Heart left ventricle (tissue), 16 donors: ENCODE data around the gene TPTE2. TPM values are rescaled to one million over a fixed set of nuclear protein-coding genes. Genes with fewer than 3 reads are reported as not detected.
"Not testable (repeated sequence)": the region's sequence is repeated elsewhere in the genome, so short reads cannot be mapped to it uniquely, and the experiment has no call there.

Source experiments
- ATAC-seq, 4 donors: fragments of 200-7000 bp; cut with Tn5 transposase; one replicate each; pipeline ENCODE4 v1.9.1; 2020 to 2022; ENCODE audit warnings: moderate library complexity in 4 of 4, mild to moderate bottlenecking in 3 of 4, moderate number of reproducible peaks in 1 of 4
- DNase-seq, 5 donors: peaks; one replicate each; pipeline ENCODE4 v3.0.0-alpha.2; 2020
- H3K27ac ChIP-seq, 12 donors: fragments of 200-600 bp; sonication (generic) in 4 of 12; one replicate each; pipeline versions ENCODE4 v1.5.0 to v1.8.0; 2016 to 2022; ENCODE audit warnings: mild to moderate bottlenecking in 2 of 12
- H3K27me3 ChIP-seq, 9 donors: fragments of 200-600 bp; sonication (generic) in 2 of 9; one replicate each; pipeline versions ENCODE4 v1.5.1 to v1.8.0; 2016 to 2022; ENCODE audit warnings: mild to moderate bottlenecking in 3 of 9
- H3K36me3 ChIP-seq, 9 donors: fragments of 200-600 bp; sonication (generic) in 2 of 9; one replicate each; pipeline versions ENCODE4 v1.5.0 to v1.8.0; 2018 to 2022; ENCODE audit warnings: mild to moderate bottlenecking in 2 of 9
- H3K4me1 ChIP-seq, 12 donors: fragments of 200-600 bp; sonication (generic) in 4 of 12; one replicate each; pipeline versions ENCODE4 v1.5.0 to v1.8.0; 2016 to 2022; ENCODE audit warnings: mild to moderate bottlenecking in 3 of 12
- H3K4me3 ChIP-seq, 12 donors: fragments of 200-600 bp; sonication (generic) in 4 of 12; one replicate each; pipeline versions ENCODE4 v1.5.0 to v1.8.0; 2017 to 2022; ENCODE audit warnings: mild to moderate bottlenecking in 9 of 12, moderate library complexity in 4 of 12
- H3K9me3 ChIP-seq, 12 donors: fragments of 200-600 bp; sonication (generic) in 4 of 12; one replicate each; pipeline versions ENCODE4 v1.5.0 to v1.8.0; 2016 to 2022; ENCODE audit warnings: mild to moderate bottlenecking in 1 of 12
- CTCF ChIP-seq, 12 donors: fragments of 200-600 bp; sonication (generic) in 4 of 12; IDR thresholded peaks; one replicate each; pipeline versions ENCODE4 v1.5.0 to v1.8.0; 2018 to 2022; ENCODE audit warnings: antibody characterized with exemption in 12 of 12, mild to moderate bottlenecking in 5 of 12
- POLR2A ChIP-seq, 2 donors: fragments of 450-650 bp; IDR thresholded peaks; one replicate each; pipeline ENCODE4 v1.6.1; 2017; ENCODE audit warnings: antibody characterized with exemption in 2 of 2, mild to moderate bottlenecking in 2 of 2, moderate library complexity in 2 of 2
- WGBS, 4 donors: extraction: QIAGEN DNeasy Blood & Tissue Kit in 2 of 4; methylation state at CpG; one replicate each; pipeline versions ENCODE4 v1.1.5 to v1.1.7; 2013 to 2018; 5-methylcytosine and 5-hydroxymethylcytosine counted together
- intact Hi-C, 10 donors: fragments of 100-400 bp; cut with DNase I; formaldehyde crosslinking; loops; one replicate each; pipeline versions ENCODE4 v1.11.1 to v1.14.2; 2022
- polyA plus RNA-seq, 2 donors: library from polyadenylated mRNA; stranded (reverse); fragments of 200-250 nt; gene quantifications; one replicate each; pipeline ENCODE4 v1.2.3, GENCODE V29; 2013
- total RNA-seq, 9 donors: library from RNA; depleted of rRNA in 2 of 9; stranded (reverse); fragments of >200 nt in 2 of 9; fragmentation: NEBNext Ultra II Directional in 3 of 9; extraction: Animal tissue kit (Norgen Biotek cat#: 25700) in 3 of 9; gene quantifications; one replicate each; pipeline versions ENCODE4 v1.1.0 to v1.2.4, GENCODE V29; 2016 to 2023
- donor health status: ischemic (EF 13 %, LVEDD 7.1; RV severe dilation, severe dysfunction).
- donor health status: healthy with polysubstance abuse.
- donor health status: DM: no; HTN: yes; CAD: no.
- donor health status: DM: no; HTN: no; CAD: no.
- donor health status: ischemic (EF 25% LVEDD 6.9; RV normal size, moderate dysfunction).
- donor health status: ischemic (EF 25% LVEDD 5.7; RV mildly dilated, moderate dysfunction).
- donor health status: healthy.
- donor health status: DM: yes; HTN: yes; CAD: no.
- donor health status: ischemic (EF 35%, LVEDD 5.7; RV mildly dilated, moderate dysfunction).
- donor health status: nonischemic (EF 11% LVEDD 7.7; RV severe dilation, severe dysfunction).
- donor health status: DM: yes; HTN: yes; CAD: no.
- donor health status: PGD.
- donor health status: ischemic (EF 29% LVEDD 5.4; RV normal size, mild dysfunction).
- donor health status: nonischemic (EF 23%, LVEDD 6.1; RV moderate dilation, normal function).

Gene TPTE2
- total and polyA plus RNA-seq, 11 donors = not detected

- no peaks in the 10 kb centered on the region for H3K36me3 ChIP-seq
- no peak overlapping the region for H3K4me3 ChIP-seq
- intact Hi-C loops = no loop called here
- ATAC-seq (no peak), DNase-seq (no peak)
- no peak overlapping the region for H3K27ac ChIP-seq
- H3K9me3 ChIP-seq = no peaks in the 10 kb centered on the region
- no peaks in the 10 kb centered on the region for H3K4me1 ChIP-seq
- H3K27me3 ChIP-seq = peaks cover 0 to 9% (median 0%) of the 10 kb centered on the region in 9 donors
- no peak for TF ChIP-seq POLR2A (IDR thresholded peaks at IDR 0.05)
- TF ChIP-seq CTCF (IDR thresholded peaks at IDR 0.05) = no peak
These were observed 42.3 kb downstream of the TPTE2 start for GRCh38 chr13:19519049-19519448.

GRCh38 chr13:19507623-19508022 lies 53.7 kb downstream of the TPTE2 start:
- H3K27ac ChIP-seq, intact Hi-C loops, H3K9me3 ChIP-seq, H3K4me3 ChIP-seq, ATAC-seq, H3K4me1 ChIP-seq, H3K27me3 ChIP-seq, DNase-seq, H3K36me3 ChIP-seq: not testable (repeated sequence)
- WGBS, 4 donors = 61 to 64% (median 63%) methylated on average over 5 of the region's 5 CpGs

- DNase-seq, ATAC-seq, H3K27ac ChIP-seq, H3K27me3 ChIP-seq, H3K4me1 ChIP-seq, H3K4me3 ChIP-seq, intact Hi-C loops, H3K36me3 ChIP-seq: not testable (repeated sequence)
- 54 to 62% (median 61%) methylated on average over 9 of the region's 9 CpGs for WGBS, 4 donors
- peaks cover 0 to 18% (median 4%) of the 10 kb centered on the region in 12 donors for H3K9me3 ChIP-seq
These were observed 101.2 kb downstream of the TPTE2 start for GRCh38 chr13:19460126-19460525.

GRCh38 chr13:19439056-19439686 lies 122.2 kb downstream of the TPTE2 start:
- peak in 11 of 12 donors; percentile 11 to 49 (median 32) for TF ChIP-seq CTCF (IDR thresholded peaks at IDR 0.05)
- ATAC-seq, H3K27ac ChIP-seq, intact Hi-C loops, H3K4me3 ChIP-seq, H3K27me3 ChIP-seq, H3K4me1 ChIP-seq, H3K36me3 ChIP-seq, H3K9me3 ChIP-seq: not testable (repeated sequence)
- peak in 2 of 5 donors; percentile 20 to 31 for DNase-seq
- WGBS, 4 donors = 0 to 10% (median 6%) methylated on average over 2 of the region's 2 CpGs

- DNase-seq, intact Hi-C loops: not testable (repeated sequence)
- 67 to 73% (median 71%) methylated on average over 6 of the region's 6 CpGs for WGBS, 4 donors
These were observed 123.6 kb downstream of the TPTE2 start for GRCh38 chr13:19437780-19438179.

GRCh38 chr13:19422236-19422635 lies 139.1 kb downstream of the TPTE2 start:
- DNase-seq, H3K4me1 ChIP-seq, H3K27me3 ChIP-seq, ATAC-seq, H3K27ac ChIP-seq, H3K4me3 ChIP-seq, H3K36me3 ChIP-seq, H3K9me3 ChIP-seq, intact Hi-C loops: not testable (repeated sequence)
- WGBS, 4 donors = 67 to 85% (median 70%) methylated on average over 2 of the region's 2 CpGs

More at GRCh38 chr13:19437780-19438179, 123.6 kb downstream of the TPTE2 start:
- ATAC-seq, H3K27me3 ChIP-seq, H3K4me1 ChIP-seq, H3K4me3 ChIP-seq, H3K36me3 ChIP-seq, H3K9me3 ChIP-seq, H3K27ac ChIP-seq: not testable (repeated sequence)

- not testable (repeated sequence) for H3K4me3 ChIP-seq
- ATAC-seq = peak in 2 of 4 donors; percentile 43 to 55
- 39 to 71% (median 70%) methylated on average over 2 to 4 of the region's 4 CpGs; no CpG with 5 or more reads in 1 of the 4 donors for WGBS, 4 donors
These were observed 148.8 kb downstream of the TPTE2 start for GRCh38 chr13:19412494-19412893.

GRCh38 chr13:19382746-19383511 lies 178.4 kb downstream of the TPTE2 start:
- intact Hi-C loops, H3K4me1 ChIP-seq, H3K27me3 ChIP-seq, ATAC-seq, DNase-seq, H3K36me3 ChIP-seq, H3K9me3 ChIP-seq, H3K27ac ChIP-seq, H3K4me3 ChIP-seq: not testable (repeated sequence)
- WGBS, 4 donors = 79 to 89% (median 81%) methylated on average over 29 to 32 of the region's 32 CpGs

More at GRCh38 chr13:19412494-19412893, 148.8 kb downstream of the TPTE2 start:
- H3K36me3 ChIP-seq, intact Hi-C loops, DNase-seq, H3K27me3 ChIP-seq, H3K27ac ChIP-seq, H3K4me1 ChIP-seq: not testable (repeated sequence)
- H3K9me3 ChIP-seq = peaks cover 0 to 16% (median 0%) of the 10 kb centered on the region in 12 donors
